ENCODE data around the gene CCR6.

DNA sequence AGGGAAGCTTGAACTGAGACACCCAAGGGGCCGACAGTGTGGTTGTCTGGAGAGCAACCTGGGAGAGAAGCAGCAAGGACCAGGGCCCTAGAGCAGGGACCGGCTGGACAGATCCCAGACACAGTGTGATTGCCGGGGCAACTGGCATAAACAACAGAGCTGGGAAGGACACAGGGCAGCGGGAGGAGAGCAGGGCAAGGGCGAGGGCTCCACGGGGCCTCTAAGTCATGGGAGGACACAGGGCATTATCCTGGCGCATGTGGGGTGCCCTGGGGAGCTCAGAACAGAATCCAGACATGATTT is 31.1 kb upstream of the CCR6 start:
- TF ChIP-seq, protein P1, sequence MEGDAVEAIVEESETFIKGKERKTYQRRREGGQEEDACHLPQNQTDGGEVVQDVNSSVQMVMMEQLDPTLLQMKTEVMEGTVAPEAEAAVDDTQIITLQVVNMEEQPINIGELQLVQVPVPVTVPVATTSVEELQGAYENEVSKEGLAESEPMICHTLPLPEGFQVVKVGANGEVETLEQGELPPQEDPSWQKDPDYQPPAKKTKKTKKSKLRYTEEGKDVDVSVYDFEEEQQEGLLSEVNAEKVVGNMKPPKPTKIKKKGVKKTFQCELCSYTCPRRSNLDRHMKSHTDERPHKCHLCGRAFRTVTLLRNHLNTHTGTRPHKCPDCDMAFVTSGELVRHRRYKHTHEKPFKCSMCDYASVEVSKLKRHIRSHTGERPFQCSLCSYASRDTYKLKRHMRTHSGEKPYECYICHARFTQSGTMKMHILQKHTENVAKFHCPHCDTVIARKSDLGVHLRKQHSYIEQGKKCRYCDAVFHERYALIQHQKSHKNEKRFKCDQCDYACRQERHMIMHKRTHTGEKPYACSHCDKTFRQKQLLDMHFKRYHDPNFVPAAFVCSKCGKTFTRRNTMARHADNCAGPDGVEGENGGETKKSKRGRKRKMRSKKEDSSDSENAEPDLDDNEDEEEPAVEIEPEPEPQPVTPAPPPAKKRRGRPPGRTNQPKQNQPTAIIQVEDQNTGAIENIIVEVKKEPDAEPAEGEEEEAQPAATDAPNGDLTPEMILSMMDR (IDR thresholded peaks at IDR 0.05): no peak
- TF ChIP-seq POLR2A (IDR thresholded peaks at IDR 0.05): no peak
